Loucy (cell line): ENCODE data around the gene LINC01488.

ENCODE experiments used
- H2AFZ ChIP-seq: fragments of 200-600 bp; sonication (generic); 2 replicates; pipeline ENCODE4 v1.6.0; 2016; ENCODE audit warnings: antibody characterized with exemption, mild to moderate bottlenecking, low read length, moderate library complexity
- H3F3A ChIP-seq: fragments of 200-600 bp; 2 replicates; pipeline ENCODE4 v1.6.0; 2016; ENCODE audit warnings: antibody characterized with exemption, low read depth, mild to moderate bottlenecking
- H3K27me3 ChIP-seq: fragments of 200-600 bp; sonication (generic); 2 replicates; pipeline ENCODE4 v1.6.1; 2014; ENCODE audit warnings: low read length, mild to moderate bottlenecking; ENCODE audit not compliant: insufficient read depth, poor library complexity, severe bottlenecking
- H3K36me3 ChIP-seq: fragments of 200-600 bp; sonication (generic); 2 replicates; pipeline ENCODE4 v1.6.1; 2016; ENCODE audit warnings: low read length; ENCODE audit not compliant: insufficient read depth
- H3K4me1 ChIP-seq: fragments of 200-600 bp; sonication (generic); 2 replicates; pipeline ENCODE4 v1.5.1; 2014; ENCODE audit warnings: low read length, mild to moderate bottlenecking; ENCODE audit not compliant: insufficient read depth, poor library complexity, severe bottlenecking
- H3K4me2 ChIP-seq: fragments of 200-600 bp; sonication (generic); 2 replicates; pipeline ENCODE4 v1.6.0; 2014; ENCODE audit warnings: antibody characterized with exemption, low read length, low read depth, mild to moderate bottlenecking; ENCODE audit not compliant: poor library complexity, severe bottlenecking
- H3K4me3 ChIP-seq: fragments of 200-600 bp; sonication (generic); 2 replicates; pipeline ENCODE4 v1.5.1; 2014; ENCODE audit warnings: low read length, mild to moderate bottlenecking, mixed read lengths; ENCODE audit not compliant: poor library complexity, severe bottlenecking
- H3K79me2 ChIP-seq: fragments of 200-600 bp; sonication (generic); 2 replicates; pipeline ENCODE4 v1.6.1; 2014; ENCODE audit warnings: low read length; ENCODE audit not compliant: insufficient read depth
- H3K9ac ChIP-seq: fragments of 200-600 bp; sonication (generic); 2 replicates; pipeline ENCODE4 v1.6.0; 2014; ENCODE audit warnings: mild to moderate bottlenecking, low read depth, low read length, moderate library complexity; ENCODE audit not compliant: poor library complexity, severe bottlenecking
- H3K9me2 ChIP-seq: fragments of 200-600 bp; sonication (generic); replicated peaks from 2 replicates; pipeline ENCODE4 v1.6.1; 2016; ENCODE audit warnings: low read depth, low read length, mixed read lengths
- H3K9me3 ChIP-seq: fragments of 200-600 bp; sonication (generic); 2 replicates; pipeline ENCODE4 v1.6.1; 2014; ENCODE audit warnings: mild to moderate bottlenecking, antibody characterized with exemption, low read length, low read depth; ENCODE audit not compliant: insufficient read depth
- H4K20me1 ChIP-seq: fragments of 200-600 bp; sonication (generic); 2 replicates; pipeline ENCODE4 v1.6.0; 2014; ENCODE audit warnings: antibody characterized with exemption, low read length, mild to moderate bottlenecking; ENCODE audit not compliant: insufficient read depth, poor library complexity, severe bottlenecking
- EZH2phosphoT487 ChIP-seq: fragments of 200-600 bp; IDR thresholded peaks from 2 replicates; pipeline ENCODE4 v1.6.1; 2018; ENCODE audit warnings: antibody characterized with exemption, mild to moderate bottlenecking, moderate library complexity, borderline replicate concordance
- TF ChIP-seq, protein P1 (sequence below): fragments of 200-600 bp; sonication (generic); conservative IDR thresholded peaks from 2 replicates; pipeline ENCODE4 v1.5.1; 2014; ENCODE audit warnings: mild to moderate bottlenecking, antibody characterized with exemption, low read length

LINC01488 gene

DNA sequence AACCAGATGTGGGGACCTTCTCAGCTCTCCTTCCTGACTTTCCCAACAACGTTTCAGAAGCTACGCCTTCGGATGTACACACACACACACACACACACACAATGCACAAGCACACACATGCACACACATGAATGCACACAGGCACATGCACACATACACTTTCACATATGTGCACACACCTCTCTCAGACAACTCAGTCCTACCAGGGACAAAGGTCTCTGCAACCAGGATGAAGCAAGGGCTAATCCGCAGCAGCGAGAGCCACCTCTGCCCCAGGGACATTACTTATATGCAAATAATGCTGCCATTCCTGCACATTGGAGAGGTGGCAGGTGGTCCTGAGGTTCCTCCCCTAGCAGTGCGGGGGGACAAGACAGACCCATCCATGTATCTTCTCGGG is 27.4 kb upstream of the LINC01488 start:
- Histone ChIP-seq H3K9me2 (no peaks in the 10 kb centered on the region), H3K27me3 (no peaks in the 10 kb centered on the region), H3K4me2 (no peak overlapping the region), H3K9me3 (peaks cover 12% of the 10 kb centered on the region; the same call in 1 of the 2 replicates), H3K79me2 (no peaks in the 10 kb centered on the region), H2AFZ (no peak overlapping the region), H3F3A (no peaks in the 10 kb centered on the region), H3K4me3 (no peak overlapping the region), H3K9ac (no peak overlapping the region), H4K20me1 (no peaks in the 10 kb centered on the region), H3K4me1 (no peaks in the 10 kb centered on the region), H3K36me3 (no peaks in the 10 kb centered on the region)
- TF ChIP-seq, protein P1, sequence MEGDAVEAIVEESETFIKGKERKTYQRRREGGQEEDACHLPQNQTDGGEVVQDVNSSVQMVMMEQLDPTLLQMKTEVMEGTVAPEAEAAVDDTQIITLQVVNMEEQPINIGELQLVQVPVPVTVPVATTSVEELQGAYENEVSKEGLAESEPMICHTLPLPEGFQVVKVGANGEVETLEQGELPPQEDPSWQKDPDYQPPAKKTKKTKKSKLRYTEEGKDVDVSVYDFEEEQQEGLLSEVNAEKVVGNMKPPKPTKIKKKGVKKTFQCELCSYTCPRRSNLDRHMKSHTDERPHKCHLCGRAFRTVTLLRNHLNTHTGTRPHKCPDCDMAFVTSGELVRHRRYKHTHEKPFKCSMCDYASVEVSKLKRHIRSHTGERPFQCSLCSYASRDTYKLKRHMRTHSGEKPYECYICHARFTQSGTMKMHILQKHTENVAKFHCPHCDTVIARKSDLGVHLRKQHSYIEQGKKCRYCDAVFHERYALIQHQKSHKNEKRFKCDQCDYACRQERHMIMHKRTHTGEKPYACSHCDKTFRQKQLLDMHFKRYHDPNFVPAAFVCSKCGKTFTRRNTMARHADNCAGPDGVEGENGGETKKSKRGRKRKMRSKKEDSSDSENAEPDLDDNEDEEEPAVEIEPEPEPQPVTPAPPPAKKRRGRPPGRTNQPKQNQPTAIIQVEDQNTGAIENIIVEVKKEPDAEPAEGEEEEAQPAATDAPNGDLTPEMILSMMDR, result no peak
- no peak for TF ChIP-seq EZH2phosphoT487

DNA sequence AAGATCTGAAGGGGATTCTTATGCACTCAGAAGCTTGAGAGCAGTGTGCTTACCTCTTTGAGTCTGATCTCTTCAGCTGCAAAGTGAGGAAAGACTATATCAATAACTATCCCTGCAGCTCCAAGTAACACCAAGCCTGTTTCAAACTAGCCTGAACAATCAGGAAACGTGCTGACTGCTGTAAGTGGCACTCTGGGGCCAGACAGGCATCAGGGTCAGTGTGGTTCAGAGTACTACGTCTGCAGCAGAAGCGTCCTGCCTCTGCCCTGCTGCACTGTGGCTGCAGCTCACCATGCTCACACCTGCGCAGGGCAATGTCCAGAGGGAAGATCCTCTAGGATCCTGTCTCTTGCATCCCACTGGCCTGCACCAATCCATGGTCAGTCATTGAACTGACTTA is 25.5 kb upstream of the LINC01488 start:
- Histone ChIP-seq H3K9ac (no peak overlapping the region), H3K4me1 (no peaks in the 10 kb centered on the region), H4K20me1 (no peaks in the 10 kb centered on the region), H3K4me3 (no peak overlapping the region), H2AFZ (no peak overlapping the region), H3K79me2 (no peaks in the 10 kb centered on the region), H3K9me2 (no peaks in the 10 kb centered on the region), H3K27me3 (no peaks in the 10 kb centered on the region), H3K9me3 (peaks cover 12% of the 10 kb centered on the region; the same call in 1 of the 2 replicates), H3F3A (no peaks in the 10 kb centered on the region), H3K36me3 (no peaks in the 10 kb centered on the region), H3K4me2 (no peak overlapping the region)
- TF ChIP-seq EZH2phosphoT487, result no peak
- TF ChIP-seq, protein P1, result no peak

DNA sequence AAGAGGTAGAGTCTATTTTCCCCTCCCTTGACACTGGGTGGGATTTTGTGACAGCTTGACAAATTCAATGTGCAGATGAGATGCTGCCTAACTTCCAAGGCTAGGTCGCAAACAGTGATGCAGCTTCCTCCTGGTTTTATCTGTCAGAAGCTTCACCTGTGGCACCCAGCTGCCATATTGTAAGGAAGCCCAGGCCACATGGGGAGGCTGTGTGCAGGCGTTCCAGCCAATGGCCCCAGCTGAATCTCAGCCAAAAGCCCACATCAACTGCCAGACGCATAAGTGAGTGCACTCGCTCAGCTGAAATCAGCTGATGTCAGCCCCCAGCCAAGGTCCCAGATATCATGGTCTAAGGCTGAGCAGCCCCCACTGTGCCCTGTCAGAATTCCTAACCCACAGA is 24.8 kb upstream of the LINC01488 start:
- Histone ChIP-seq H3K4me2 (no peak overlapping the region), H2AFZ (no peak overlapping the region), H3K9me2 (no peaks in the 10 kb centered on the region), H3K27me3 (no peaks in the 10 kb centered on the region), H3K4me3 (no peak overlapping the region), H3K4me1 (no peaks in the 10 kb centered on the region), H3K36me3 (no peaks in the 10 kb centered on the region), H3K9me3 (peaks cover 12% of the 10 kb centered on the region; the same call in 1 of the 2 replicates), H3K9ac (no peak overlapping the region), H3F3A (no peaks in the 10 kb centered on the region), H4K20me1 (no peaks in the 10 kb centered on the region), H3K79me2 (no peaks in the 10 kb centered on the region)
- TF ChIP-seq, protein P1, result no peak
- no peak for TF ChIP-seq EZH2phosphoT487
